ENCODE results near the gene MMP2. TPM values are rescaled to one million over a fixed set of nuclear protein-coding genes. Genes with fewer than 3 reads are reported as not detected.

Gene MMP2
- total and polyA plus RNA-seq, 2 experiments from 2014 or later = 25.6 to 43.8 TPM

- Histone ChIP-seq H3K36me3 (ENCODE audit: insufficient read depth) (no peaks in the 10 kb centered on the region), H3F3A (replicated peaks; ENCODE audit: low read depth) (no peaks in the 10 kb centered on the region), H3K79me2 (replicated peaks; ENCODE audit: insufficient read depth) (no peaks in the 10 kb centered on the region), H3K4me1 (ENCODE audit: insufficient read depth) (0 out of 2 replicates have a peak, but pooled peaks cover 5% of the 10 kb centered on the region), H3K27ac (ENCODE audit: low read depth) (no peak overlapping the region), H3K9me2 (ENCODE audit: insufficient read depth) (no peaks in the 10 kb centered on the region), H3K4me3 (no peak overlapping the region), H2AFZ (no peak overlapping the region), H4K20me1 (replicated peaks; ENCODE audit: insufficient read depth) (no peaks in the 10 kb centered on the region), H3K27me3 (ENCODE audit: insufficient read depth) (no peaks in the 10 kb centered on the region), H3K4me2 (no peak overlapping the region)
- Mint-ChIP-seq H3K9me3 (no peaks in the 10 kb centered on the region), H3K27me3 (ENCODE audit: insufficient read depth, low read depth, poor library complexity) (no peaks in the 10 kb centered on the region), H3K27ac (no peak overlapping the region), H3K36me3 (ENCODE audit: low read depth) (no peaks in the 10 kb centered on the region), H3K4me3 (no peak overlapping the region), H3K4me1 (peaks cover 5% of the 10 kb centered on the region)
- ATAC-seq = no peak
- TF ChIP-seq EZH2 (IDR thresholded peaks at IDR 0.05; ENCODE audit: low read depth, unreplicated experiment) (no peak), POLR2AphosphoS5 (IDR thresholded peaks at IDR 0.05; ENCODE audit: low read depth) (no peak), ETS1 (IDR thresholded peaks at IDR 0.05) (no peak), CTCF (conservative IDR thresholded peaks at IDR 0.05; ENCODE audit: low read depth in 2 of 2) (no peak), EZH2phosphoT487 (IDR thresholded peaks at IDR 0.05; ENCODE audit: unreplicated experiment) (no peak), JUNB (IDR thresholded peaks at IDR 0.05; ENCODE audit: unreplicated experiment) (no peak), ZNF331 (CRISPR knock-in tag; IDR thresholded peaks at IDR 0.05; ENCODE audit: low read depth) (no peak), ZNF114 (CRISPR knock-in tag; IDR thresholded peaks at IDR 0.05) (no peak), STAT1 (IDR thresholded peaks at IDR 0.05; ENCODE audit: unreplicated experiment) (no peak), CREB1 (CRISPR knock-in tag; IDR thresholded peaks at IDR 0.05; ENCODE audit: low read depth) (no peak), NANOG (IDR thresholded peaks at IDR 0.05; ENCODE audit: borderline replicate concordance) (no peak)
- TF ChIP-seq, protein P1, sequence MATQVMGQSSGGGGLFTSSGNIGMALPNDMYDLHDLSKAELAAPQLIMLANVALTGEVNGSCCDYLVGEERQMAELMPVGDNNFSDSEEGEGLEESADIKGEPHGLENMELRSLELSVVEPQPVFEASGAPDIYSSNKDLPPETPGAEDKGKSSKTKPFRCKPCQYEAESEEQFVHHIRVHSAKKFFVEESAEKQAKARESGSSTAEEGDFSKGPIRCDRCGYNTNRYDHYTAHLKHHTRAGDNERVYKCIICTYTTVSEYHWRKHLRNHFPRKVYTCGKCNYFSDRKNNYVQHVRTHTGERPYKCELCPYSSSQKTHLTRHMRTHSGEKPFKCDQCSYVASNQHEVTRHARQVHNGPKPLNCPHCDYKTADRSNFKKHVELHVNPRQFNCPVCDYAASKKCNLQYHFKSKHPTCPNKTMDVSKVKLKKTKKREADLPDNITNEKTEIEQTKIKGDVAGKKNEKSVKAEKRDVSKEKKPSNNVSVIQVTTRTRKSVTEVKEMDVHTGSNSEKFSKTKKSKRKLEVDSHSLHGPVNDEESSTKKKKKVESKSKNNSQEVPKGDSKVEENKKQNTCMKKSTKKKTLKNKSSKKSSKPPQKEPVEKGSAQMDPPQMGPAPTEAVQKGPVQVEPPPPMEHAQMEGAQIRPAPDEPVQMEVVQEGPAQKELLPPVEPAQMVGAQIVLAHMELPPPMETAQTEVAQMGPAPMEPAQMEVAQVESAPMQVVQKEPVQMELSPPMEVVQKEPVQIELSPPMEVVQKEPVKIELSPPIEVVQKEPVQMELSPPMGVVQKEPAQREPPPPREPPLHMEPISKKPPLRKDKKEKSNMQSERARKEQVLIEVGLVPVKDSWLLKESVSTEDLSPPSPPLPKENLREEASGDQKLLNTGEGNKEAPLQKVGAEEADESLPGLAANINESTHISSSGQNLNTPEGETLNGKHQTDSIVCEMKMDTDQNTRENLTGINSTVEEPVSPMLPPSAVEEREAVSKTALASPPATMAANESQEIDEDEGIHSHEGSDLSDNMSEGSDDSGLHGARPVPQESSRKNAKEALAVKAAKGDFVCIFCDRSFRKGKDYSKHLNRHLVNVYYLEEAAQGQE (IDR thresholded peaks at IDR 0.05; ENCODE audit: unreplicated experiment) = no peak
- TF ChIP-seq, protein P2, sequence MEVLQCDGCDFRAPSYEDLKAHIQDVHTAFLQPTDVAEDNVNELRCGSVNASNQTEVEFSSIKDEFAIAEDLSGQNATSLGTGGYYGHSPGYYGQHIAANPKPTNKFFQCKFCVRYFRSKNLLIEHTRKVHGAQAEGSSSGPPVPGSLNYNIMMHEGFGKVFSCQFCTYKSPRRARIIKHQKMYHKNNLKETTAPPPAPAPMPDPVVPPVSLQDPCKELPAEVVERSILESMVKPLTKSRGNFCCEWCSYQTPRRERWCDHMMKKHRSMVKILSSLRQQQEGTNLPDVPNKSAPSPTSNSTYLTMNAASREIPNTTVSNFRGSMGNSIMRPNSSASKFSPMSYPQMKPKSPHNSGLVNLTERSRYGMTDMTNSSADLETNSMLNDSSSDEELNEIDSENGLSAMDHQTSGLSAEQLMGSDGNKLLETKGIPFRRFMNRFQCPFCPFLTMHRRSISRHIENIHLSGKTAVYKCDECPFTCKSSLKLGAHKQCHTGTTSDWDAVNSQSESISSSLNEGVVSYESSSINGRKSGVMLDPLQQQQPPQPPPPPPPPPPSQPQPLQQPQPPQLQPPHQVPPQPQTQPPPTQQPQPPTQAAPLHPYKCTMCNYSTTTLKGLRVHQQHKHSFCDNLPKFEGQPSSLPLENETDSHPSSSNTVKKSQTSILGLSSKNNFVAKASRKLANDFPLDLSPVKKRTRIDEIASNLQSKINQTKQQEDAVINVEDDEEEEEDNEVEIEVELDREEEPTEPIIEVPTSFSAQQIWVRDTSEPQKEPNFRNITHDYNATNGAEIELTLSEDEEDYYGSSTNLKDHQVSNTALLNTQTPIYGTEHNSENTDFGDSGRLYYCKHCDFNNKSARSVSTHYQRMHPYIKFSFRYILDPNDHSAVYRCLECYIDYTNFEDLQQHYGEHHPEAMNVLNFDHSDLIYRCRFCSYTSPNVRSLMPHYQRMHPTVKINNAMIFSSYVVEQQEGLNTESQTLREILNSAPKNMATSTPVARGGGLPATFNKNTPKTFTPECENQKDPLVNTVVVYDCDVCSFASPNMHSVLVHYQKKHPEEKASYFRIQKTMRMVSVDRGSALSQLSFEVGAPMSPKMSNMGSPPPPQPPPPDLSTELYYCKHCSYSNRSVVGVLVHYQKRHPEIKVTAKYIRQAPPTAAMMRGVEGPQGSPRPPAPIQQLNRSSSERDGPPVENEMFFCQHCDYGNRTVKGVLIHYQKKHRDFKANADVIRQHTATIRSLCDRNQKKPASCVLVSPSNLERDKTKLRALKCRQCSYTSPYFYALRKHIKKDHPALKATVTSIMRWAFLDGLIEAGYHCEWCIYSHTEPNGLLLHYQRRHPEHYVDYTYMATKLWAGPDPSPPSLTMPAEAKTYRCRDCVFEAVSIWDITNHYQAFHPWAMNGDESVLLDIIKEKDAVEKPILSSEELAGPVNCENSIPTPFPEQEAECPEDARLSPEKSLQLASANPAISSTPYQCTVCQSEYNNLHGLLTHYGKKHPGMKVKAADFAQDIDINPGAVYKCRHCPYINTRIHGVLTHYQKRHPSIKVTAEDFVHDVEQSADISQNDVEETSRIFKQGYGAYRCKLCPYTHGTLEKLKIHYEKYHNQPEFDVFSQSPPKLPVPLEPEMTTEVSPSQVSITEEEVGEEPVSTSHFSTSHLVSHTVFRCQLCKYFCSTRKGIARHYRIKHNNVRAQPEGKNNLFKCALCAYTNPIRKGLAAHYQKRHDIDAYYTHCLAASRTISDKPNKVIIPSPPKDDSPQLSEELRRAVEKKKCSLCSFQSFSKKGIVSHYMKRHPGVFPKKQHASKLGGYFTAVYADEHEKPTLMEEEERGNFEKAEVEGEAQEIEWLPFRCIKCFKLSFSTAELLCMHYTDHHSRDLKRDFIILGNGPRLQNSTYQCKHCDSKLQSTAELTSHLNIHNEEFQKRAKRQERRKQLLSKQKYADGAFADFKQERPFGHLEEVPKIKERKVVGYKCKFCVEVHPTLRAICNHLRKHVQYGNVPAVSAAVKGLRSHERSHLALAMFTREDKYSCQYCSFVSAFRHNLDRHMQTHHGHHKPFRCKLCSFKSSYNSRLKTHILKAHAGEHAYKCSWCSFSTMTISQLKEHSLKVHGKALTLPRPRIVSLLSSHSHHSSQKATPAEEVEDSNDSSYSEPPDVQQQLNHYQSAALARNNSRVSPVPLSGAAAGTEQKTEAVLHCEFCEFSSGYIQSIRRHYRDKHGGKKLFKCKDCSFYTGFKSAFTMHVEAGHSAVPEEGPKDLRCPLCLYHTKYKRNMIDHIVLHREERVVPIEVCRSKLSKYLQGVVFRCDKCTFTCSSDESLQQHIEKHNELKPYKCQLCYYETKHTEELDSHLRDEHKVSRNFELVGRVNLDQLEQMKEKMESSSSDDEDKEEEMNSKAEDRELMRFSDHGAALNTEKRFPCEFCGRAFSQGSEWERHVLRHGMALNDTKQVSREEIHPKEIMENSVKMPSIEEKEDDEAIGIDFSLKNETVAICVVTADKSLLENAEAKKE (CRISPR knock-in tag; IDR thresholded peaks at IDR 0.05) = no peak
- DNase-seq (ENCODE audit: low spot score) = no peak
Measured at GRCh38 chr16:55542459-55543082, 63.6 kb downstream of the MMP2 start.

All from GM23338 (cell line).